HG03135 (cell line): ENCODE results near the gene PCDHGA7.
"Not testable (repeated sequence)": the region's sequence is repeated elsewhere in the genome, so short reads cannot be mapped to it uniquely, and the experiment has no call there.

Source experiments
- ATAC-seq: cut with Tn5 transposase; IDR thresholded peaks from one replicate; pipeline ENCODE4 v1.9.1; 2021; ENCODE audit warnings: mild to moderate bottlenecking, moderate library complexity; ENCODE audit not compliant: unreplicated experiment

PCDHGA7 gene

DNA sequence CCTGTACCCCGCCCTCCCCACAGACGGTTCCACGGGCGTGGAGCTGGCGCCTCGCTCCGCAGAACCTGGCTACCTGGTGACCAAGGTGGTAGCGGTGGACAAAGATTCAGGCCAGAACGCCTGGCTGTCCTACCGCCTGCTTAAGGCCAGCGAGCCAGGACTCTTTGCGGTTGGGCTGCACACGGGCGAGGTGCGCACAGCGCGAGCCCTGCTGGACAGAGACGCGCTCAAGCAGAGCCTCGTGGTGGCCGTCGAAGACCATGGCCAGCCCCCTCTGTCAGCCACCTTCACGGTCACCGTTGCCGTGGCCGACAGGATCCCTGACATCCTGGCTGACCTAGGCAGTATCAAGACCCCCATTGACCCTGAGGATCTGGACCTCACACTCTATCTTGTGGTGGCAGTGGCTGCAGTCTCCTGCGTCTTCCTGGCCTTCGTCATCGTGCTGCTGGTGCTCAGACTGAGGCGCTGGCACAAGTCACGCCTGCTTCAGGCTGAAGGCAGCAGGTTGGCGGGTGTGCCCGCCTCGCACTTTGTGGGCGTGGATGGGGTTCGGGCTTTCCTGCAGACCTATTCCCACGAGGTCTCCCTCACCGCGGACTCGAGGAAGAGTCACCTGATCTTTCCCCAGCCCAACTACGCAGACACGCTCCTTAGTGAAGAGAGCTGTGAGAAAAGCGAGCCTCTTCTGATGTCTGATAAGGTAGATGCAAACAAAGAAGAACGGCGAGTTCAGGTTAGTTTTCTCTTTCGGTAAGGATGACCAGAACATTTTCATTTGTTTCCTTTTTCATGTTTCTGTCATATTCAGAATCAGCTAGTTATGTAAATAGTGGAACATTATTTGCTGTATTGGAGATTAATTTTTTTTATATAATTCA is 16.3 kb upstream of the PCDHGA7 start:
- no peak for ATAC-seq

DNA sequence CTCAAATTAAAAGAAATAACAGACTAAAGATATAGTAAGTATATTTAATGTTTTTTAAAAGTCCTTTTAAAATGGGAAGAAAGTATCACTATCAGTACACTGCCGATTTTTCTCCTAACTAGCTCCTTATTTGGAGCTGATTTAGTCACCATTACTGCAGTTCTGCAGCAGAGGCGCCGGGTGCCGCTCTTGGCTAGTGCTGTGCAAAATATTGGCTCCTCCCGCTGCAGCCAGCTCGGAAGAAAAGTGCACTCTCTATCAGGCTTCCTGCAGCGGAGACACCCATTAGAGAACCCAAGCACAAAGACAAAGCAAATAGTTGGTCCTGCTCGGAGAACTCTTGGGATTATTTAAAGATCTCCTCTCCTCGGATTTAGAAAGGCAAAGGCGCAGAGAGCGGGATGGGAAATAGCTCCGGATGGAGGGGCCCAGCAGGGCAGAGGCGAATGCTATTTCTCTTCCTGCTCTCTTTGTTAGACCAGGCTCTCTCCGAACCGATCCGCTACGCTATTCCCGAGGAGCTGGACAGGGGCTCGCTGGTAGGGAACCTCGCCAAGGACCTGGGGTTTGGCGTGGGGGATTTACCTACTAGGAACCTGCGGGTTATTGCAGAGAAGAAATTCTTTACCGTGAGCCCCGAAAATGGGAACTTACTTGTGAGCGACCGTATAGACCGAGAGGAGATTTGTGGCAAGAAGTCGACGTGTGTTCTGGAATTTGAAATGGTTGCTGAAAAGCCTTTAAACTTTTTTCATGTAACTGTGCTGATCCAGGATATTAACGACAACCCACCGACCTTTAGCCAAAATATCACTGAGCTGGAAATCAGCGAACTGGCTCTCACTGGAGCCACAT is 12.3 kb upstream of the PCDHGA7 start, which contains the start of gene PCDHGB3:
Gene PCDHGB3 (plus strand): TSS at position 249 of the 855 bp plus-strand sequence. CDS start 153 bp downstream, at position 402.
- peak; percentile 75 for ATAC-seq

DNA sequence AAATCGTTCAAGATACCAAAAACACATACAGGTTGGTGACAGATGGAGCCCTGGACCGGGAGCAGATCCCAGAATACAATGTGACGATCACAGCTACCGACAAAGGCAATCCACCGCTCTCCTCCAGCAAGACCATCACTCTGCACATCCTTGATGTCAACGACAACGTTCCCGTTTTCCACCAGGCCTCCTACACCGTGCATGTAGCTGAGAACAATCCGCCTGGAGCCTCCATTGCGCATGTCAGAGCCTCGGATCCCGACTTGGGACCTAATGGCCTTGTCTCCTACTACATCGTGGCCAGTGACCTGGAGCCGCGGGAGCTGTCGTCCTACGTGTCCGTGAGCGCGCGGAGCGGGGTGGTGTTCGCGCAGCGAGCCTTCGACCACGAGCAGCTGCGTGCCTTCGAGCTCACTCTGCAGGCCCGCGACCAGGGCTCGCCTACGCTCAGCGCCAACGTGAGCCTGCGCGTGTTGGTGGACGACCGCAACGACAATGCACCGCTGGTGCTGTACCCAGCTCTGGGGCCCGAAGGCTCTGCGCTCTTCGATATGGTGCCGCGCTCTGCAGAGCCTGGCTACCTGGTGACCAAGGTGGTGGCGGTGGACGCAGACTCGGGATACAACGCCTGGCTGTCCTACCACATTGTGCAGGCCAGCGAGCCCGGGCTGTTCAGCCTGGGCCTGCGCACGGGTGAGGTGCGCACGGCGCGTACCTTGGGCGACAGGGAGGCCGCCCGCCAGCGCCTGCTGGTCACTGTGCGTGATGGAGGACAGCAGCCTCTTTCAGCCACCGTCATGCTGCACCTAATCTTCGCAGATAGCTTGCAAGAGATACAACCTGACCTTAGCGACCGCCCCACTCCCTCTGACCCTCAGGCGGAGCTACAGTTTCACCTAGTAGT is 10.7 kb upstream of the PCDHGA7 start:
- no peak for ATAC-seq

DNA sequence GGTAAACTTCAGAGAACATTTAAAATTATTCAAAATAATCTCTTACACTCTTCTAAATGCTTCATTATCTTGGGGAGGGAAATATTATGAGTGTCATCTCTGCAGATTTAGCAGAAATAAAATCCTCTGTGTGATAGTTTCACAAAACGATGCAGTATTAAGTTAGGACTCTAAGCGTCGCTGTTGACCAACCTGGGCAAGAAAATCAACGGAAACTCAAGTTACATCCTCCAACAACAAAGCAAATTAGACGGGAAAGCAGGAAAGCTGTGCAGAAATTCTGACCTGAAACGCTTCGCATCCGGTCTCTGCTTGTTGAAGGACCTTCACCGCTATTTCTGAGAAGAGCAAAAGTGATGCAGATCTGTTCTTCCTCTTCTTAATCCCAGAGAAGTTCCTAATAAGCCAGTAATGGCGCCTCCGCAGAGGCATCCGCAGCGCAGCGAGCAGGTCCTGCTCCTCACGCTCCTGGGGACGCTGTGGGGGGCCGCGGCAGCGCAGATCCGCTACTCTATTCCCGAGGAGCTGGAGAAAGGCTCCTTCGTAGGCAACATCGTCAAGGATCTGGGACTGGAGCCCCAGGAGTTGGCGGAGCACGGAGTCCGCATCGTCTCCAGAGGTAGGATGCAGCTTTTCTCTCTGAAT is 8.7 kb upstream of the PCDHGA7 start, which contains the start of gene PCDHGA6:
Gene PCDHGA6 (plus strand): TSS at position 219 of the 645 bp plus-strand sequence. CDS start 193 bp downstream, at position 412.
- ATAC-seq, result no peak

DNA sequence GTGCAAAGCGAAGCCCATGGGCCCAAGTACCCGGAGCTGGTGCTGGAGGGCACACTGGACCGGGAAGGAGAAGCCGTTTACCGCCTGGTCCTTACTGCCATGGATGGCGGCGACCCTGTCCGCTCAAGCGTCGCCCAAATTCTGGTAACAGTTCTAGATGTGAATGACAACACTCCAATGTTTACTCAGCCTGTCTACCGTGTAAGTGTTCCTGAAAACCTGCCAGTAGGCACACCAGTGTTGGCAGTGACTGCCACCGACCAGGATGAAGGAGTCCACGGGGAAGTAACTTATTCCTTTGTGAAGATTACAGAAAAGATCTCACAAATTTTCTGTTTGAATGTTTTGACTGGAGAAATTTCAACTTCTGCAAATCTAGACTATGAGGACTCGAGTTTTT is 7.9 kb upstream of the PCDHGA7 start:
- no peak for ATAC-seq

DNA sequence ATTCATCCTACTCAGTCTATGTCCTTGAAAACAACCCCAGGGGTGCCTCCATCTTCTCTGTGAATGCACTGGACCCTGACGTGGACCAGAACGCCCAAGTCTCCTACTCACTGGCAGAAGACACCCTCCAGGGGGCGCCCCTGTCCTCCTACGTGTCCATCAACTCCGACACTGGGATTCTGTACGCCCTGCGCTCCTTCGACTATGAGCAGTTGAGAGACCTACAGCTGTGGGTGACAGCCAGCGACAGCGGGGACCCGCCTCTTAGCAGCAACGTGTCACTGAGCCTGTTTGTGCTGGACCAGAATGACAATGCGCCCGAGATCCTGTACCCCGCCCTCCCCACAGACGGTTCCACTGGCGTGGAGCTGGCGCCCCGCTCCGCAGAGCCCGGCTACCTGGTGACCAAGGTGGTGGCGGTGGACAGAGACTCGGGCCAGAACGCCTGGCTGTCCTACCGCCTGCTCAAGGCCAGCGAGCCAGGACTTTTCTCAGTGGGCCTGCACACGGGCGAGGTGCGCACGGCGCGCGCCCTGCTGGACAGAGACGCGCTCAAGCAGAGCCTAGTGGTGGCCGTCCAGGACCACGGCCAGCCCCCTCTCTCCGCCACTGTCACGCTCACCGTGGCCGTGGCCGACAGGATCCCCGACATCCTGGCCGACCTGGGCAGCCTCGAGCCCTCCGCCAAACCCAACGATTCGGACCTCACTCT is 6.9 kb upstream of the PCDHGA7 start:
- ATAC-seq, result not testable (repeated sequence)

DNA sequence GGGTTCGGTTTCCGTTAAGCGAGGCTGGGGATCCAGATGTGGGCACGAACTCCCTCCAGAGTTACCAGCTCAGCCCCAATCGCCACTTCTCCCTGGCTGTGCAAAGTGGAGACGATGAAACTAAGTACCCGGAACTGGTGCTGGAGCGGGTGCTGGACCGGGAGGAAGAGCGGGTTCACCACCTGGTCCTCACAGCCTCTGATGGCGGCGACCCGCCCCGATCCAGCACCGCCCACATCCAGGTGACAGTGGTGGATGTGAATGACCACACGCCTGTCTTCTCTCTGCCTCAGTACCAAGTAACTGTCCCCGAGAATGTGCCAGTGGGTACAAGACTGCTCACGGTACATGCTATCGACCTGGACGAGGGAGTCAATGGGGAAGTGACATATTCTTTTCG is 803 bp downstream of the PCDHGA7 start:
- ATAC-seq, result no peak

DNA sequence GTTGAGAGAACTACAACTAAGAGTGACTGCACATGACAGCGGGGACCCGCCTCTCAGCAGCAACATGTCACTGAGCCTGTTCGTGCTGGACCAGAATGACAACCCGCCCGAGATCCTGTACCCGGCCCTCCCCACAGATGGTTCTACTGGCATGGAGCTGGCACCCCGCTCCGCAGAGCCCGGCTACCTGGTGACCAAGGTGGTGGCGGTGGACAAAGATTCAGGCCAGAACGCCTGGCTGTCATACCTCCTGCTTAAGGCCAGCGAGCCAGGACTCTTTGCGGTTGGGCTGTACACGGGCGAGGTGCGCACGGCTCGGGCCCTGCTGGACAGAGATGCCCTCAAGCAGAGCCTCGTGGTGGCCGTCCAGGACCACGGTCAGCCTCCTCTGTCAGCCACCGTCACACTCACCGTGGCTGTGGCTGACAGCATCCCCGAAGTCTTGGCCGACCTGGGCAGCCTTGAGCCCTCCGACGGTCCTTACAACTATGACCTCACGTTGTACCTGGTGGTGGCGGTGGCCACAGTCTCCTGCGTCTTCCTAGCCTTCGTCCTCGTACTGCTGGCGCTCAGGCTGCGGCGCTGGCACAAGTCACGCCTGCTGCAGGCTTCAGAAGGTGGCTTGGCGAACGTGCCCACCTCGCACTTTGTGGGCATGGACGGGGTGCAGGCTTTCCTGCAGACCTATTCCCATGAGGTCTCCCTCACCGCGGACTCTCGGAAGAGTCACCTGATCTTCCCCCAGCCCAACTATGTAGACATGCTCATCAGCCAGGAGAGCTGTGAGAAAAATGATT is 2.1 kb downstream of the PCDHGA7 start:
- ATAC-seq, result no peak

DNA sequence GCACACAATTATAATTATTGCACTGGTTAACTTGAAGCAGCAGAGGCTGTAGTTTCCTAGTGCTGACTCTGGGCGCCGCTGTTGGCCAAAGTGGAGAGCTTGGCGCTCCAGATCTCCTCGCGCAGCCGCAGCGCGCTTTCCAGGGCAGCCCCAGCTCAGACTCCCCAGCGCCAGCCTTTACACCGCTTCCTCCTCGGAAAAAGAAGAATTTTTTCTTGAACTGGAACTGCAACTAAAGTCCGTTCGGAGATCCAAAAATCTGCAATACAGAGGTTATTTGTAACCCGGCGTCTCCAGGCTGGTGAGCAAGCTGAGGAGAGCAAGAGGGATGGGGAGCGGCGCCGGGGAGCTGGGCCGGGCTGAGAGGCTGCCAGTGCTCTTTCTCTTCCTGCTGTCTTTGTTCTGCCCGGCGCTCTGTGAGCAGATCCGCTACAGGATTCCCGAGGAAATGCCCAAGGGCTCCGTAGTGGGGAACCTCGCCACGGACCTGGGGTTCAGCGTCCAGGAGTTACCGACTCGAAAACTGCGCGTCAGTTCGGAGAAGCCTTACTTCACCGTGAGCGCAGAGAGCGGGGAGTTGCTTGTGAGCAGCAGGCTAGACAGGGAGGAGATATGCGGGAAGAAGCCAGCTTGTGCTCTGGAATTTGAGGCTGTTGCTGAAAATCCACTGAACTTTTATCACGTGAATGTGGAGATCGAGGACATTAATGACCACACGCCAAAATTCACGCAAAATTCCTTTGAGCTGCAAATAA is 5.2 kb downstream of the PCDHGA7 start, which contains the start of gene PCDHGB4:
Gene PCDHGB4 (plus strand): TSS at position 142 of the 755 bp plus-strand sequence. CDS start 187 bp downstream, at position 329.
- ATAC-seq, result not testable (repeated sequence)

DNA sequence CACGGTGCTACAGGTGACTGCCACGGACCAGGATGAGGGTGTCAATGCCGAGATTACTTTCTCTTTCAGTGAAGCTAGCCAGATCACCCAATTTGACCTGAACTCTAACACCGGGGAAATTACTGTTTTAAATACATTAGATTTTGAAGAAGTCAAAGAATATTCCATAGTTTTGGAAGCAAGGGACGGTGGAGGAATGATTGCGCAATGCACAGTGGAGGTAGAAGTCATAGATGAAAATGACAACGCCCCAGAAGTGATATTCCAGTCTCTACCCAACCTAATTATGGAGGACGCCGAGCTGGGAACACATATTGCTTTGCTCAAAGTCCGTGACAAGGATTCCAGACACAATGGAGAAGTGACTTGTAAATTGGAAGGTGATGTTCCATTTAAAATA is 6.1 kb downstream of the PCDHGA7 start:
- no peak for ATAC-seq

DNA sequence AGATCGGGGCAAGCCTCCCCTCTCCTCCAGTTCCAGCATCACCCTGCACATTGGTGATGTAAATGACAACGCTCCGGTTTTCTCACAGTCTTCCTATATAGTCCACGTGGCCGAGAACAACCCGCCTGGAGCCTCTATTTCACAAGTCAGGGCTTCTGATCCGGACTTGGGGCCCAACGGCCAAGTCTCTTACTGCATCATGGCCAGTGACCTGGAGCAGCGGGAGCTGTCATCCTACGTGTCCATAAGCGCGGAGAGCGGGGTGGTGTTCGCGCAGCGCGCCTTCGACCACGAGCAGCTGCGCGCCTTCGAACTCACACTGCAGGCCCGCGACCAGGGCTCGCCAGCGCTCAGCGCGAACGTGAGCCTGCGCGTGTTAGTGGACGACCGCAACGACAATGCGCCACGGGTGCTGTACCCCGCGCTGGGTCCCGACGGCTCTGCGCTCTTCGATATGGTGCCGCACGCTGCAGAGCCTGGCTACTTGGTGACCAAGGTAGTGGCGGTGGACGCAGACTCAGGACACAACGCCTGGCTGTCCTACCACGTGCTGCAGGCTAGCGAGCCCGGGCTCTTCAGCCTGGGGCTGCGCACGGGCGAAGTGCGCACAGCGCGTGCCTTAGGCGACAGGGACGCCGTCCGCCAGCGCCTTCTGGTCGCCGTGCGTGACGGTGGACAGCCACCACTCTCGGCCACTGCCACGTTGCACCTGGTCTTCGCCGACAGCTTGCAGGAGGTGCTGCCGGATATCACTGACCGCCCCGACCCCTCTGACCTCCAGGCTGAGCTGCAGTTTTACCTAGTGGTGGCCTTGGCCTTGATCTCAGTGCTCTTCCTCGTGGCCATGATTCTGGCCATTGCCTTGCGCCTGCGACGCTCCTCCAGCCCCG is 6.9 kb downstream of the PCDHGA7 start:
- no peak for ATAC-seq

DNA sequence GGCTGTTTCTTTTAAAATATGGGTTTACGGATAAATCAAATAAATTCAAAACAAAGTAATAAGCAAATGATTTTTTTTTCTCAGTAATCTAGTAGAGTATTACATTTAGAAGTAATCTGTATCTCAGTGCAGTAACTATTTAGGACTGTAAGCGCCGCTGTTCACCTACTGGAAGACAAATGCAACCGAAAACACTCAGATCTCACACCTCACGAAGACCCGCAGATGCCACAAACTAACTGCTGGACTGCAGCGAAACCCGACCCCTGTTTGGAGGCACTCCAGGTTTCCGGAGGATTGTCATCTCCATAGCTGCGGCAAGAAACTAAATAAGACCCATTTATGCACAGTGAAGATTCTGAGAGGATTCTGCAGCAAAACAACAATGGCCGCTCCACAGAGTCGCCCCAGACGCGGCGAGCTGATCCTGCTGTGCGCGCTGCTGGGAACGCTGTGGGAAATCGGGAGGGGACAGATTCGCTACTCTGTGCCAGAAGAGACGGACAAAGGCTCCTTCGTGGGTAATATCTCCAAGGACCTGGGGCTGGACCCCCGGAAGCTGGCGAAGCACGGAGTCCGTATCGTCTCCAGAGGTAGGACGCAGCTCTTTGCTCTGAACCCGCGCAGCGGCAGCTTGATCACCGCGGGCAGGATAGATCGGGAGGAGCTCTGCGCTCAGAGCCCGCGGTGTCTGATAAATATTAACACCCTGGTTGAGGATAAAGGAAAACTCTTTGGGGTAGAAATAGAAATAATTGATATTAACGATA is 10.1 kb downstream of the PCDHGA7 start, which contains the start of gene PCDHGA8:
Gene PCDHGA8 (plus strand): TSS at position 205 of the 770 bp plus-strand sequence. CDS start 181 bp downstream, at position 386.
- ATAC-seq, result no peak

DNA sequence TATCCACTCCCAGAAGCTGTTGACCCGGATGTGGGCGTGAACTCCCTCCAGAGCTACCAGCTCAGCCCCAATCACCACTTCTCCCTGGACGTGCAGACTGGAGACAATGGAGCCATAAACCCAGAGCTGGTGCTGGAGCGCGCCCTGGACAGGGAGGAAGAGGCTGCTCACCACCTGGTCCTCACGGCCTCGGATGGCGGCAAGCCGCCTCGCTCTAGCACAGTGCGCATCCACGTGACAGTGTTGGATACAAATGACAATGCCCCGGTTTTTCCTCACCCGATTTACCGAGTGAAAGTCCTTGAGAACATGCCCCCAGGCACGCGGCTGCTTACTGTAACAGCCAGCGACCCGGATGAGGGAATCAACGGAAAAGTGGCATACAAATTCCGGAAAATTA is 10.7 kb downstream of the PCDHGA7 start:
- ATAC-seq, result no peak

DNA sequence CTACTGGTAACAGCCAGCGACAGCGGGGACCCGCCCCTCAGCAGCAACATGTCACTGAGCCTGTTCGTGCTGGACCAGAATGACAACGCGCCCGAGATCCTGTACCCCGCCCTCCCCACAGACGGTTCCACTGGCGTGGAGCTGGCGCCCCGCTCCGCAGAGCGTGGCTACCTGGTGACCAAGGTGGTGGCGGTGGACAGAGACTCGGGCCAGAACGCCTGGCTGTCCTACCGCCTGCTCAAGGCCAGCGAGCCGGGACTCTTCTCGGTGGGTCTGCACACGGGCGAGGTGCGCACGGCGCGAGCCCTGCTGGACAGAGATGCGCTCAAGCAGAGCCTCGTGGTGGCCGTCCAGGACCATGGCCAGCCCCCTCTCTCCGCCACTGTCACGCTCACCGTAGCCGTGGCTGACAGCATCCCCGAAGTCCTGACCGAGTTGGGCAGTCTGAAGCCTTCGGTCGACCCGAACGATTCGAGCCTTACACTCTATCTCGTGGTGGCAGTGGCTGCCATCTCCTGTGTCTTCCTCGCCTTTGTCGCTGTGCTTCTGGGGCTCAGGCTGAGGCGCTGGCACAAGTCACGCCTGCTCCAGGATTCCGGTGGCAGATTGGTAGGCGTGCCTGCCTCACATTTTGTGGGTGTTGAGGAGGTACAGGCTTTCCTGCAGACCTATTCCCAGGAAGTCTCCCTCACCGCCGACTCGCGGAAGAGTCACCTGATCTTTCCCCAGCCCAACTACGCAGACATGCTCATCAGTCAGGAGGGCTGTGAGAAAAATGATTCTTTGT is 12.1 kb downstream of the PCDHGA7 start:
- not testable (repeated sequence) for ATAC-seq
